GM23338 (cell line): ENCODE data around the gene WWC1. TPM values are rescaled to one million over a fixed set of nuclear protein-coding genes. Genes with fewer than 3 reads are reported as not detected.

Experiments used
- ATAC-seq: fragments of 200-7000 bp; cut with Tn5 transposase; 3 replicates; pipeline ENCODE4 v1.9.1; 2020
- DNase-seq: peaks from one replicate; pipeline ENCODE4 v3.0.0-alpha.2; 2015; ENCODE audit warnings: low spot score
- H2AFZ ChIP-seq: fragments of 200-600 bp; sonication (generic); 2 replicates; pipeline ENCODE4 v1.8.0; 2016; ENCODE audit warnings: antibody characterized with exemption, mild to moderate bottlenecking, moderate library complexity
- H3F3A ChIP-seq: fragments of 200-600 bp; sonication (generic); replicated peaks from 2 replicates; pipeline ENCODE4 v1.8.0; 2017; ENCODE audit warnings: antibody characterized with exemption, mixed run types, low read depth
- H3K27ac ChIP-seq: fragments of 200-600 bp; sonication (generic); 2 replicates; pipeline ENCODE4 v1.6.1; 2016; ENCODE audit warnings: low read depth
- H3K27me3 ChIP-seq: fragments of 200-600 bp; sonication (generic); 2 replicates; pipeline ENCODE4 v1.8.0; 2016; ENCODE audit warnings: mild to moderate bottlenecking, mixed run types, moderate library complexity; ENCODE audit not compliant: insufficient read depth
- H3K36me3 ChIP-seq: fragments of 200-600 bp; sonication (generic); 2 replicates; pipeline ENCODE4 v1.8.0; 2016; ENCODE audit warnings: mild to moderate bottlenecking; ENCODE audit not compliant: insufficient read depth
- H3K4me1 ChIP-seq: fragments of 200-600 bp; sonication (generic); 2 replicates; pipeline ENCODE4 v1.8.0; 2016; ENCODE audit warnings: mild to moderate bottlenecking, moderate library complexity; ENCODE audit not compliant: insufficient read depth
- H3K4me2 ChIP-seq: fragments of 200-600 bp; sonication (generic); 2 replicates; pipeline ENCODE4 v1.7.1; 2017; ENCODE audit warnings: mixed run types
- H3K4me3 ChIP-seq: fragments of 200-600 bp; sonication (generic); 2 replicates; pipeline ENCODE4 v1.6.1; 2016; ENCODE audit warnings: mixed run types
- H3K79me2 ChIP-seq: fragments of 200-600 bp; sonication (generic); replicated peaks from 2 replicates; pipeline ENCODE4 v1.8.0; 2017; ENCODE audit warnings: mild to moderate bottlenecking; ENCODE audit not compliant: insufficient read depth
- H3K9me2 ChIP-seq: fragments of 200-600 bp; sonication (generic); 2 replicates; pipeline ENCODE4 v1.8.0; 2017; ENCODE audit not compliant: insufficient read depth
- H4K20me1 ChIP-seq: fragments of 200-600 bp; sonication (generic); replicated peaks from 2 replicates; pipeline ENCODE4 v1.8.0; 2017; ENCODE audit warnings: mild to moderate bottlenecking; ENCODE audit not compliant: insufficient read depth
- H3K27ac Mint-ChIP-seq: 2 replicates; pipeline ENCODE4 v1.8.0; 2020; ENCODE audit warnings: inconsistent platforms, mild to moderate bottlenecking, moderate library complexity, mixed read lengths
- H3K27me3 Mint-ChIP-seq: 3 replicates; pipeline ENCODE4 v1.8.0; 2022; ENCODE audit warnings: low read depth, mild to moderate bottlenecking, moderate library complexity, mixed read lengths, inconsistent platforms; ENCODE audit not compliant: insufficient read depth, poor library complexity
- H3K36me3 Mint-ChIP-seq: 3 replicates; pipeline ENCODE4 v1.8.0; 2021; ENCODE audit warnings: low read depth, mild to moderate bottlenecking, inconsistent platforms, moderate library complexity, mixed read lengths
- H3K4me1 Mint-ChIP-seq: 3 replicates; pipeline ENCODE4 v1.8.0; 2020; ENCODE audit warnings: mild to moderate bottlenecking, inconsistent platforms, mixed read lengths
- H3K4me3 Mint-ChIP-seq: 3 replicates; pipeline ENCODE4 v1.8.0; 2021; ENCODE audit warnings: moderate library complexity, mild to moderate bottlenecking, inconsistent platforms, mixed read lengths
- H3K9me3 Mint-ChIP-seq: 3 replicates; pipeline ENCODE4 v1.8.0; 2020; ENCODE audit warnings: moderate library complexity, mild to moderate bottlenecking, inconsistent platforms, mixed read lengths
- CREB1 ChIP-seq: fragments of 250-450 bp; sonication (Bioruptor Pico); IDR thresholded peaks from 2 replicates; pipeline ENCODE4 v1.5.0; 2020; ENCODE audit warnings: low read depth, mild to moderate bottlenecking, moderate library complexity
- EZH2 ChIP-seq: fragments of 200-600 bp; sonication (generic); IDR thresholded peaks from one replicate; pipeline ENCODE4 v1.8.0; 2017; ENCODE audit warnings: antibody characterized with exemption, mild to moderate bottlenecking, low read depth; ENCODE audit not compliant: unreplicated experiment
- EZH2phosphoT487 ChIP-seq: fragments of 200-600 bp; sonication (generic); IDR thresholded peaks from one replicate; pipeline ENCODE4 v1.8.1; 2018; ENCODE audit warnings: antibody characterized with exemption; ENCODE audit not compliant: unreplicated experiment
- JUNB ChIP-seq: IDR thresholded peaks from one replicate; pipeline ENCODE4 v1.6.1; 2016; ENCODE audit warnings: antibody characterized with exemption; ENCODE audit not compliant: unreplicated experiment
- NANOG ChIP-seq: IDR thresholded peaks from 2 replicates; pipeline ENCODE4 v1.6.1; 2016; ENCODE audit warnings: antibody characterized with exemption, borderline replicate concordance
- POLR2AphosphoS5 ChIP-seq: IDR thresholded peaks from 2 replicates; pipeline ENCODE4 v1.6.1; 2016; ENCODE audit warnings: antibody characterized with exemption, low read depth
- STAT1 ChIP-seq: IDR thresholded peaks from one replicate; pipeline ENCODE4 v1.6.1; 2016; ENCODE audit warnings: antibody characterized with exemption; ENCODE audit not compliant: unreplicated experiment
- ZNF114 ChIP-seq: fragments of 250-450 bp; sonication (Bioruptor Pico); IDR thresholded peaks from 2 replicates; pipeline ENCODE4 v1.5.0; 2020; ENCODE audit warnings: mild to moderate bottlenecking, moderate library complexity
- ZNF331 ChIP-seq: fragments of 250-450 bp; sonication (Bioruptor Pico); IDR thresholded peaks from 2 replicates; pipeline ENCODE4 v1.5.0; 2020; ENCODE audit warnings: low read depth, mild to moderate bottlenecking, moderate library complexity
- polyA plus RNA-seq: library from polyadenylated mRNA; unstranded; fragments of >200 nt; fragmentation: Nextera tagmentation; extraction: Ambion mirVana; gene quantifications from 2 replicates; pipeline ENCODE4 v1.2.1, GENCODE V29; 2016
- total RNA-seq: library from RNA; depleted of rRNA; stranded (reverse); fragments of >200 nt; shearing (Covaris generic); gene quantifications from 2 replicates; pipeline ENCODE4 v1.2.3, GENCODE V29; 2014
- TF ChIP-seq, protein P1 (sequence below): IDR thresholded peaks from one replicate; pipeline ENCODE4 v1.6.1; 2018; ENCODE audit warnings: antibody characterized with exemption; ENCODE audit not compliant: unreplicated experiment
- TF ChIP-seq, protein P2 (sequence below), 2 experiments: fragments of 200-600 bp in 1 of 2; sonication (generic) in 1 of 2; conservative IDR thresholded peaks; 2 replicates each; pipeline versions ENCODE4 v1.5.1 to v1.6.1; 2016 to 2017; ENCODE audit warnings: antibody characterized with exemption in 2 of 2, low read depth in 2 of 2, mild to moderate bottlenecking in 2 of 2, moderate library complexity in 1 of 2
- TF ChIP-seq, protein P3 (sequence below): IDR thresholded peaks from 2 replicates; pipeline ENCODE4 v1.6.1; 2016; ENCODE audit warnings: antibody characterized with exemption
- TF ChIP-seq, protein P4 (sequence below): fragments of 250-450 bp; sonication (Bioruptor Pico); IDR thresholded peaks from 2 replicates; pipeline ENCODE4 v1.5.0; 2020; ENCODE audit warnings: mild to moderate bottlenecking, moderate library complexity

Gene WWC1
- total and polyA plus RNA-seq, 2 experiments from 2014 or later, result 25.4 to 27.8 TPM

DNA sequence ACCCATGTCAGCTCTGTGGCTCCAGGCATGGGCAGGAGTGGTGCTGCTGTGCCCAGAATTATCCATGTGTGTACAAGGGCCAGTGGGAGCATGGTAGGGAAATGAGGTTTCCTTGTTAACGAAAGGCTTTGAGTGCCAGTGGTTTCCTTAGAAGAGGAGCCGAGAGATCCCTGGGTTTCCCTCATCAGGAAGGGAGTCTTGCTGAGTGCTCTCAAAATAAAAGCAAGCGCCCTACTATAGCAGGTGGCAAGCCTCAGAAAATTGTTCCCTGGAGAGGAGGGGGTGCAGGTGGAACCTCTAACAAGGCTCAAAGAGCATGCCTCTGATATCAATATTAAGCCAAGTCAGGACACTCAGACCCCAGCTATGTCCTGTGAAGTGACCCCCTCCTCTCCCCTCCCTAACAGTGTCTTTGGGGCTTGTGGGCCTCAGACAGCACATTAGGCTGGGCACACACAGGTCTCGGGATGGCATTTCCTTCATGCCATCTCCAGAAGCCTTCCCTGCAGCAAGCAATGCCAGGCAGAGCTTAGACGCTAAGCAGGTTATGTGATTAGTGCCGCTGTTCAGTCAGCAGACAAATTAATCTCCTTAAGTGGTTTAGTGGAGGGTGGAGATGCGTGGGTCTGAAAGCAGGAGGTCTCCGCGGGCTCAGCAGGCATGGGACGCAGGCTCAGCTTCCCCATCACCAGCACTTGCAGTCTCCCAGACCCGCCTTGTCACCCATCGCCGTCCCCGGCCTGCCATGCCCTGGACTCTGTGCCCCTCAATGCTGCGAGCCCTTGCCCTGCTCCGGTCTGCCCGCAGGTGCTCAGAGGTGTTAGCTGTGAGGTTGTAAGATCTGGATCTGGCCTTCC is 134.8 kb downstream of the WWC1 start:
- peaks cover 30% of the 10 kb centered on the region for H3K36me3 Mint-ChIP-seq
- H3K27me3 Mint-ChIP-seq, result peaks cover 3% of the 10 kb centered on the region
- TF ChIP-seq ZNF331 (CRISPR knock-in tag) (no peak), EZH2phosphoT487 (no peak), EZH2 (no peak), ZNF114 (no peak), JUNB (no peak), CREB1 (CRISPR knock-in tag) (no peak), NANOG (no peak), STAT1 (no peak), POLR2AphosphoS5 (no peak)
- TF ChIP-seq, protein P1, sequence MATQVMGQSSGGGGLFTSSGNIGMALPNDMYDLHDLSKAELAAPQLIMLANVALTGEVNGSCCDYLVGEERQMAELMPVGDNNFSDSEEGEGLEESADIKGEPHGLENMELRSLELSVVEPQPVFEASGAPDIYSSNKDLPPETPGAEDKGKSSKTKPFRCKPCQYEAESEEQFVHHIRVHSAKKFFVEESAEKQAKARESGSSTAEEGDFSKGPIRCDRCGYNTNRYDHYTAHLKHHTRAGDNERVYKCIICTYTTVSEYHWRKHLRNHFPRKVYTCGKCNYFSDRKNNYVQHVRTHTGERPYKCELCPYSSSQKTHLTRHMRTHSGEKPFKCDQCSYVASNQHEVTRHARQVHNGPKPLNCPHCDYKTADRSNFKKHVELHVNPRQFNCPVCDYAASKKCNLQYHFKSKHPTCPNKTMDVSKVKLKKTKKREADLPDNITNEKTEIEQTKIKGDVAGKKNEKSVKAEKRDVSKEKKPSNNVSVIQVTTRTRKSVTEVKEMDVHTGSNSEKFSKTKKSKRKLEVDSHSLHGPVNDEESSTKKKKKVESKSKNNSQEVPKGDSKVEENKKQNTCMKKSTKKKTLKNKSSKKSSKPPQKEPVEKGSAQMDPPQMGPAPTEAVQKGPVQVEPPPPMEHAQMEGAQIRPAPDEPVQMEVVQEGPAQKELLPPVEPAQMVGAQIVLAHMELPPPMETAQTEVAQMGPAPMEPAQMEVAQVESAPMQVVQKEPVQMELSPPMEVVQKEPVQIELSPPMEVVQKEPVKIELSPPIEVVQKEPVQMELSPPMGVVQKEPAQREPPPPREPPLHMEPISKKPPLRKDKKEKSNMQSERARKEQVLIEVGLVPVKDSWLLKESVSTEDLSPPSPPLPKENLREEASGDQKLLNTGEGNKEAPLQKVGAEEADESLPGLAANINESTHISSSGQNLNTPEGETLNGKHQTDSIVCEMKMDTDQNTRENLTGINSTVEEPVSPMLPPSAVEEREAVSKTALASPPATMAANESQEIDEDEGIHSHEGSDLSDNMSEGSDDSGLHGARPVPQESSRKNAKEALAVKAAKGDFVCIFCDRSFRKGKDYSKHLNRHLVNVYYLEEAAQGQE, result no peak
- TF ChIP-seq, protein P2, sequence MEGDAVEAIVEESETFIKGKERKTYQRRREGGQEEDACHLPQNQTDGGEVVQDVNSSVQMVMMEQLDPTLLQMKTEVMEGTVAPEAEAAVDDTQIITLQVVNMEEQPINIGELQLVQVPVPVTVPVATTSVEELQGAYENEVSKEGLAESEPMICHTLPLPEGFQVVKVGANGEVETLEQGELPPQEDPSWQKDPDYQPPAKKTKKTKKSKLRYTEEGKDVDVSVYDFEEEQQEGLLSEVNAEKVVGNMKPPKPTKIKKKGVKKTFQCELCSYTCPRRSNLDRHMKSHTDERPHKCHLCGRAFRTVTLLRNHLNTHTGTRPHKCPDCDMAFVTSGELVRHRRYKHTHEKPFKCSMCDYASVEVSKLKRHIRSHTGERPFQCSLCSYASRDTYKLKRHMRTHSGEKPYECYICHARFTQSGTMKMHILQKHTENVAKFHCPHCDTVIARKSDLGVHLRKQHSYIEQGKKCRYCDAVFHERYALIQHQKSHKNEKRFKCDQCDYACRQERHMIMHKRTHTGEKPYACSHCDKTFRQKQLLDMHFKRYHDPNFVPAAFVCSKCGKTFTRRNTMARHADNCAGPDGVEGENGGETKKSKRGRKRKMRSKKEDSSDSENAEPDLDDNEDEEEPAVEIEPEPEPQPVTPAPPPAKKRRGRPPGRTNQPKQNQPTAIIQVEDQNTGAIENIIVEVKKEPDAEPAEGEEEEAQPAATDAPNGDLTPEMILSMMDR (conservative IDR thresholded peaks at IDR 0.05; ENCODE audit: low read depth in 2 of 2), result no peak
- TF ChIP-seq, protein P3, sequence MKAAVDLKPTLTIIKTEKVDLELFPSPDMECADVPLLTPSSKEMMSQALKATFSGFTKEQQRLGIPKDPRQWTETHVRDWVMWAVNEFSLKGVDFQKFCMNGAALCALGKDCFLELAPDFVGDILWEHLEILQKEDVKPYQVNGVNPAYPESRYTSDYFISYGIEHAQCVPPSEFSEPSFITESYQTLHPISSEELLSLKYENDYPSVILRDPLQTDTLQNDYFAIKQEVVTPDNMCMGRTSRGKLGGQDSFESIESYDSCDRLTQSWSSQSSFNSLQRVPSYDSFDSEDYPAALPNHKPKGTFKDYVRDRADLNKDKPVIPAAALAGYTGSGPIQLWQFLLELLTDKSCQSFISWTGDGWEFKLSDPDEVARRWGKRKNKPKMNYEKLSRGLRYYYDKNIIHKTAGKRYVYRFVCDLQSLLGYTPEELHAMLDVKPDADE, result no peak
- TF ChIP-seq, protein P4, sequence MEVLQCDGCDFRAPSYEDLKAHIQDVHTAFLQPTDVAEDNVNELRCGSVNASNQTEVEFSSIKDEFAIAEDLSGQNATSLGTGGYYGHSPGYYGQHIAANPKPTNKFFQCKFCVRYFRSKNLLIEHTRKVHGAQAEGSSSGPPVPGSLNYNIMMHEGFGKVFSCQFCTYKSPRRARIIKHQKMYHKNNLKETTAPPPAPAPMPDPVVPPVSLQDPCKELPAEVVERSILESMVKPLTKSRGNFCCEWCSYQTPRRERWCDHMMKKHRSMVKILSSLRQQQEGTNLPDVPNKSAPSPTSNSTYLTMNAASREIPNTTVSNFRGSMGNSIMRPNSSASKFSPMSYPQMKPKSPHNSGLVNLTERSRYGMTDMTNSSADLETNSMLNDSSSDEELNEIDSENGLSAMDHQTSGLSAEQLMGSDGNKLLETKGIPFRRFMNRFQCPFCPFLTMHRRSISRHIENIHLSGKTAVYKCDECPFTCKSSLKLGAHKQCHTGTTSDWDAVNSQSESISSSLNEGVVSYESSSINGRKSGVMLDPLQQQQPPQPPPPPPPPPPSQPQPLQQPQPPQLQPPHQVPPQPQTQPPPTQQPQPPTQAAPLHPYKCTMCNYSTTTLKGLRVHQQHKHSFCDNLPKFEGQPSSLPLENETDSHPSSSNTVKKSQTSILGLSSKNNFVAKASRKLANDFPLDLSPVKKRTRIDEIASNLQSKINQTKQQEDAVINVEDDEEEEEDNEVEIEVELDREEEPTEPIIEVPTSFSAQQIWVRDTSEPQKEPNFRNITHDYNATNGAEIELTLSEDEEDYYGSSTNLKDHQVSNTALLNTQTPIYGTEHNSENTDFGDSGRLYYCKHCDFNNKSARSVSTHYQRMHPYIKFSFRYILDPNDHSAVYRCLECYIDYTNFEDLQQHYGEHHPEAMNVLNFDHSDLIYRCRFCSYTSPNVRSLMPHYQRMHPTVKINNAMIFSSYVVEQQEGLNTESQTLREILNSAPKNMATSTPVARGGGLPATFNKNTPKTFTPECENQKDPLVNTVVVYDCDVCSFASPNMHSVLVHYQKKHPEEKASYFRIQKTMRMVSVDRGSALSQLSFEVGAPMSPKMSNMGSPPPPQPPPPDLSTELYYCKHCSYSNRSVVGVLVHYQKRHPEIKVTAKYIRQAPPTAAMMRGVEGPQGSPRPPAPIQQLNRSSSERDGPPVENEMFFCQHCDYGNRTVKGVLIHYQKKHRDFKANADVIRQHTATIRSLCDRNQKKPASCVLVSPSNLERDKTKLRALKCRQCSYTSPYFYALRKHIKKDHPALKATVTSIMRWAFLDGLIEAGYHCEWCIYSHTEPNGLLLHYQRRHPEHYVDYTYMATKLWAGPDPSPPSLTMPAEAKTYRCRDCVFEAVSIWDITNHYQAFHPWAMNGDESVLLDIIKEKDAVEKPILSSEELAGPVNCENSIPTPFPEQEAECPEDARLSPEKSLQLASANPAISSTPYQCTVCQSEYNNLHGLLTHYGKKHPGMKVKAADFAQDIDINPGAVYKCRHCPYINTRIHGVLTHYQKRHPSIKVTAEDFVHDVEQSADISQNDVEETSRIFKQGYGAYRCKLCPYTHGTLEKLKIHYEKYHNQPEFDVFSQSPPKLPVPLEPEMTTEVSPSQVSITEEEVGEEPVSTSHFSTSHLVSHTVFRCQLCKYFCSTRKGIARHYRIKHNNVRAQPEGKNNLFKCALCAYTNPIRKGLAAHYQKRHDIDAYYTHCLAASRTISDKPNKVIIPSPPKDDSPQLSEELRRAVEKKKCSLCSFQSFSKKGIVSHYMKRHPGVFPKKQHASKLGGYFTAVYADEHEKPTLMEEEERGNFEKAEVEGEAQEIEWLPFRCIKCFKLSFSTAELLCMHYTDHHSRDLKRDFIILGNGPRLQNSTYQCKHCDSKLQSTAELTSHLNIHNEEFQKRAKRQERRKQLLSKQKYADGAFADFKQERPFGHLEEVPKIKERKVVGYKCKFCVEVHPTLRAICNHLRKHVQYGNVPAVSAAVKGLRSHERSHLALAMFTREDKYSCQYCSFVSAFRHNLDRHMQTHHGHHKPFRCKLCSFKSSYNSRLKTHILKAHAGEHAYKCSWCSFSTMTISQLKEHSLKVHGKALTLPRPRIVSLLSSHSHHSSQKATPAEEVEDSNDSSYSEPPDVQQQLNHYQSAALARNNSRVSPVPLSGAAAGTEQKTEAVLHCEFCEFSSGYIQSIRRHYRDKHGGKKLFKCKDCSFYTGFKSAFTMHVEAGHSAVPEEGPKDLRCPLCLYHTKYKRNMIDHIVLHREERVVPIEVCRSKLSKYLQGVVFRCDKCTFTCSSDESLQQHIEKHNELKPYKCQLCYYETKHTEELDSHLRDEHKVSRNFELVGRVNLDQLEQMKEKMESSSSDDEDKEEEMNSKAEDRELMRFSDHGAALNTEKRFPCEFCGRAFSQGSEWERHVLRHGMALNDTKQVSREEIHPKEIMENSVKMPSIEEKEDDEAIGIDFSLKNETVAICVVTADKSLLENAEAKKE, result no peak
- no peaks in the 10 kb centered on the region; the same call in 2 of the 3 replicates for H3K9me3 Mint-ChIP-seq
- no peak overlapping the region for H2AFZ ChIP-seq
- no peak overlapping the region for H3K4me2 ChIP-seq
- H3K79me2 ChIP-seq, result no peaks in the 10 kb centered on the region
- H3K4me3 ChIP-seq, result no peak overlapping the region
- H3K27ac Mint-ChIP-seq, result no peak overlapping the region
- H3K4me3 Mint-ChIP-seq, result no peak overlapping the region
- H3K4me1 ChIP-seq, result no peaks in the 10 kb centered on the region
- no peak for ATAC-seq
- no peaks in the 10 kb centered on the region for H3K27me3 ChIP-seq
- no peak for DNase-seq
- no peaks in the 10 kb centered on the region for H4K20me1 ChIP-seq
- H3K36me3 ChIP-seq, result no peaks in the 10 kb centered on the region; the same call in 1 of the 2 replicates
- H3F3A ChIP-seq, result no peaks in the 10 kb centered on the region
- H3K27ac ChIP-seq, result no peak overlapping the region
- H3K4me1 Mint-ChIP-seq, result no peaks in the 10 kb centered on the region
- no peaks in the 10 kb centered on the region for H3K9me2 ChIP-seq
